ENCODE measurements around the gene PSMD1.

DNA sequence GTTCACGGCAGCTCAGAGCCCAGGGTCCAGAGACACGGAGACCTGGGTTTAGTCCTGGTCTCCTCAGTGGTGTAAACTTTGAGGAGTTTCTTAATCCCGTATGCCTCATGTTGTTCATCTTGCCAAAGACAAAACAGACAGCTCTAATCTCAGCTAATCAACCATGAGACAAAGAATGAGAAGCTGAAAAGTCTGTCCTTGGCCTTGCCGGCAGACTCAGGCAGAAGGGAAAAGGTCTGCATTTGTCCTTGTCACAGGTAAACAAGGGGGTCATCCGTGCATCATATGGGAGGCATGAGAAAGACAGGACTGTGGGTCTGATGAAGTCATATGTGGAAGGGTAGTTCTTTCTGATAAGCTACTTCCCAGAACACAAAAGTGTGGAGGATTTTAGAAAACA, 139.9 kb downstream of the PSMD1 start:
- TF ChIP-seq, protein P1, sequence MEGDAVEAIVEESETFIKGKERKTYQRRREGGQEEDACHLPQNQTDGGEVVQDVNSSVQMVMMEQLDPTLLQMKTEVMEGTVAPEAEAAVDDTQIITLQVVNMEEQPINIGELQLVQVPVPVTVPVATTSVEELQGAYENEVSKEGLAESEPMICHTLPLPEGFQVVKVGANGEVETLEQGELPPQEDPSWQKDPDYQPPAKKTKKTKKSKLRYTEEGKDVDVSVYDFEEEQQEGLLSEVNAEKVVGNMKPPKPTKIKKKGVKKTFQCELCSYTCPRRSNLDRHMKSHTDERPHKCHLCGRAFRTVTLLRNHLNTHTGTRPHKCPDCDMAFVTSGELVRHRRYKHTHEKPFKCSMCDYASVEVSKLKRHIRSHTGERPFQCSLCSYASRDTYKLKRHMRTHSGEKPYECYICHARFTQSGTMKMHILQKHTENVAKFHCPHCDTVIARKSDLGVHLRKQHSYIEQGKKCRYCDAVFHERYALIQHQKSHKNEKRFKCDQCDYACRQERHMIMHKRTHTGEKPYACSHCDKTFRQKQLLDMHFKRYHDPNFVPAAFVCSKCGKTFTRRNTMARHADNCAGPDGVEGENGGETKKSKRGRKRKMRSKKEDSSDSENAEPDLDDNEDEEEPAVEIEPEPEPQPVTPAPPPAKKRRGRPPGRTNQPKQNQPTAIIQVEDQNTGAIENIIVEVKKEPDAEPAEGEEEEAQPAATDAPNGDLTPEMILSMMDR (conservative IDR thresholded peaks at IDR 0.05): no peak
- TF ChIP-seq ZFX (IDR thresholded peaks at IDR 0.05): no peak

All from C4-2B (cell line).